CD14-positive monocyte (primary cell): Measurements from ENCODE around the gene MYLK2. TPM values are rescaled to one million over a fixed set of nuclear protein-coding genes. Genes with fewer than 3 reads are reported as not detected.

Experiments
- DNase-seq, 3 donors: peaks; one replicate each; pipeline ENCODE4 v3.0.0-alpha.2; 2011 to 2022
- H2AFZ ChIP-seq: 2 replicates; pipeline ENCODE4 v1.6.0; 2012; ENCODE audit warnings: mild to moderate bottlenecking, low read depth, low read length, inconsistent platforms; ENCODE audit not compliant: insufficient read depth, poor library complexity, severe bottlenecking
- H3K27ac ChIP-seq, 2 donors: 1 replicate in 1 of 2; 2 replicates in 1 of 2; pipeline ENCODE4 v1.5.1; 2012 to 2013; ENCODE audit warnings: low read length in 2 of 2, control low read depth in 1 of 2, inconsistent platforms in 1 of 2, low read depth in 1 of 2, mild to moderate bottlenecking in 1 of 2
- H3K27me3 ChIP-seq, 2 donors: one replicate each; pipeline versions ENCODE4 v1.6.0 to v1.6.1; 2011 to 2013; ENCODE audit warnings: low read length in 2 of 2; ENCODE audit not compliant: control insufficient read depth in 2 of 2, insufficient read depth in 2 of 2
- H3K36me3 ChIP-seq, 2 donors: replicated peaks in 1 of 2; 1 replicate in 1 of 2; 2 replicates in 1 of 2; pipeline versions ENCODE4 v1.5.1 to v1.6.1; 2012 to 2013; ENCODE audit warnings: low read length in 2 of 2, control low read depth in 1 of 2, inconsistent platforms in 1 of 2, mild to moderate bottlenecking in 1 of 2; ENCODE audit not compliant: insufficient read depth in 2 of 2, control insufficient read depth in 1 of 2
- H3K4me1 ChIP-seq, 2 donors: 1 replicate in 1 of 2; 2 replicates in 1 of 2; pipeline versions ENCODE4 v1.5.1 to v1.6.1; 2012 to 2013; ENCODE audit warnings: low read length in 2 of 2, control low read depth in 1 of 2, inconsistent platforms in 1 of 2, mild to moderate bottlenecking in 1 of 2, moderate library complexity in 1 of 2; ENCODE audit not compliant: insufficient read depth in 2 of 2, control insufficient read depth in 1 of 2
- H3K4me2 ChIP-seq: replicated peaks from 2 replicates; pipeline ENCODE3; 2012; ENCODE audit warnings: low read length, moderate library complexity, mild to moderate bottlenecking; ENCODE audit not compliant: poor library complexity, severe bottlenecking; ENCODE audit errors: extremely low read depth
- H3K4me3 ChIP-seq, 3 experiments: fragments of 200-600 bp in 1 of 3; sonication (generic) in 1 of 3; replicated peaks in 1 of 3; 1 replicate in 2 of 3; 2 replicates in 1 of 3; pipeline ENCODE4 v1.5.1; 2011 to 2013; ENCODE audit warnings: low read length in 3 of 3, mild to moderate bottlenecking in 3 of 3, control low read depth in 2 of 3, low read depth in 2 of 3, inconsistent platforms in 1 of 3, moderate library complexity in 1 of 3
- H3K79me2 ChIP-seq: 2 replicates; pipeline ENCODE4 v1.6.0; 2012; ENCODE audit warnings: mild to moderate bottlenecking, control low read depth, inconsistent platforms, low read length, moderate library complexity; ENCODE audit not compliant: insufficient read depth
- H3K9ac ChIP-seq: 2 replicates; pipeline ENCODE4 v1.6.0; 2017; ENCODE audit warnings: low read length, mild to moderate bottlenecking; ENCODE audit not compliant: insufficient read depth, poor library complexity, severe bottlenecking
- H3K9me3 ChIP-seq, 2 donors: replicated peaks in 1 of 2; 1 replicate in 1 of 2; 2 replicates in 1 of 2; pipeline versions ENCODE4 v1.5.1 to v1.6.1; 2012 to 2013; ENCODE audit warnings: low read length in 2 of 2, control low read depth in 1 of 2; ENCODE audit not compliant: control insufficient read depth in 1 of 2, insufficient read depth in 1 of 2
- H4K20me1 ChIP-seq: 2 replicates; pipeline ENCODE4 v1.6.0; 2012; ENCODE audit warnings: mild to moderate bottlenecking, low read length, control low read depth, moderate library complexity; ENCODE audit not compliant: insufficient read depth
- H3K27ac Mint-ChIP-seq, 7 donors: one replicate each; pipeline ENCODE4 v1.8.0; 2020; ENCODE audit warnings: mild to moderate bottlenecking in 7 of 7, mixed read lengths in 7 of 7, moderate library complexity in 6 of 7, inconsistent platforms in 2 of 7
- H3K27me3 Mint-ChIP-seq, 3 donors: one replicate each; pipeline ENCODE4 v1.8.0; 2021 to 2022; ENCODE audit warnings: low read depth in 3 of 3, mild to moderate bottlenecking in 3 of 3, mixed read lengths in 3 of 3, moderate library complexity in 3 of 3, inconsistent platforms in 1 of 3
- H3K36me3 Mint-ChIP-seq, 2 donors: one replicate each; pipeline ENCODE4 v1.8.0; 2020; ENCODE audit warnings: mixed read lengths in 2 of 2, inconsistent platforms in 1 of 2, mild to moderate bottlenecking in 1 of 2
- H3K4me1 Mint-ChIP-seq: one replicate; pipeline ENCODE4 v1.8.0; 2020; ENCODE audit warnings: mild to moderate bottlenecking, mixed read lengths
- H3K4me3 Mint-ChIP-seq, 2 donors: one replicate each; pipeline ENCODE4 v1.8.0; 2020; ENCODE audit warnings: mild to moderate bottlenecking in 2 of 2, mixed read lengths in 2 of 2, moderate library complexity in 1 of 2
- H3K9me3 Mint-ChIP-seq, 7 donors: one replicate each; pipeline ENCODE4 v1.8.0; 2020 to 2022; ENCODE audit warnings: mixed read lengths in 7 of 7, mild to moderate bottlenecking in 6 of 7, moderate library complexity in 6 of 7, inconsistent platforms in 2 of 7
- CTCF ChIP-seq: fragments of 200-600 bp; IDR thresholded peaks from one replicate; pipeline ENCODE4 v1.8.0; 2022; ENCODE audit warnings: antibody characterized with exemption, mild to moderate bottlenecking
- WGBS: methylation state at CpG from one replicate; pipeline ENCODE4 v1.1.5; 2013; ENCODE audit warnings: missing lambda C conversion rate; ENCODE audit not compliant: insufficient coverage; 5-methylcytosine and 5-hydroxymethylcytosine counted together
- intact Hi-C, 2 donors: fragments of 100-400 bp; cut with micrococcal nuclease; formaldehyde crosslinking; loops; one replicate each; pipeline versions ENCODE4 v1.15.0 to v1.15.1; 2023
- polyA plus RNA-seq, 3 donors: library from polyadenylated mRNA; depleted of rRNA in 1 of 3; unstranded in 2 of 3; stranded (reverse) in 1 of 3; fragments of 300-500 nt in 2 of 3; fragments of >200 nt in 1 of 3; fragmentation: Illumina TruSeq in 2 of 3; gene quantifications; 1 replicate in 2 of 3; 2 replicates in 1 of 3; pipeline ENCODE4 v1.2.3, GENCODE V29; 2012 to 2021

Gene MYLK2
- polyA plus RNA-seq, 3 donors, result not detected

- peaks cover 0 to 3% of the 10 kb centered on the region in 2 donors for H3K36me3 Mint-ChIP-seq
- Histone ChIP-seq H3K9ac (peak overlapping the region; percentile 52), H3K9me3 (peaks cover 0 to 7% of the 10 kb centered on the region in 2 donors), H3K4me1 (peaks cover 11 to 22% of the 10 kb centered on the region in 2 donors), H3K4me3 (peak overlapping the region in 2 of 3 experiments; percentile 7 to 67), H3K36me3 (no peaks in the 10 kb centered on the region), H3K27ac (no peak overlapping the region), H3K27me3 (peaks cover 24 to 33% of the 10 kb centered on the region in 2 donors), H4K20me1 (no peaks in the 10 kb centered on the region), H3K4me2 (peak overlapping the region; percentile 72), H3K79me2 (no peaks in the 10 kb centered on the region), H2AFZ (peak overlapping the region; percentile 62)
- WGBS, result 1% methylated on average over 20 of the region's 20 CpGs
- no peak for DNase-seq
- peak overlapping the region; percentile 45 to 70 for H3K4me3 Mint-ChIP-seq
- TF ChIP-seq CTCF, result no peak
- no peak overlapping the region for H3K27ac Mint-ChIP-seq
- H3K9me3 Mint-ChIP-seq, result peaks cover 0 to 9% (median 0%) of the 10 kb centered on the region in 7 donors
- H3K27me3 Mint-ChIP-seq, result peaks cover 35 to 39% (median 35%) of the 10 kb centered on the region in 3 donors
- peaks cover 16% of the 10 kb centered on the region for H3K4me1 Mint-ChIP-seq
- intact Hi-C loops, result no loop called here
These were observed 41.9 kb downstream of the MYLK2 start for GRCh38 chr20:31861135-31861384.

GRCh38 chr20:31861385-31862156, 42.4 kb downstream of the MYLK2 start:
- no peaks in the 10 kb centered on the region for H3K36me3 ChIP-seq
- intact Hi-C loops, result no loop called here
- H3K79me2 ChIP-seq, result no peaks in the 10 kb centered on the region
- peak overlapping the region; percentile 72 for H3K4me2 ChIP-seq
- H3K9ac ChIP-seq, result peak overlapping the region; percentile 52
- H3K4me1 Mint-ChIP-seq, result peaks cover 16% of the 10 kb centered on the region
- H3K27ac Mint-ChIP-seq, result peak overlapping the region in 2 of 7 donors; percentile 34 to 70
- H3K27me3 ChIP-seq, result peaks cover 24 to 33% of the 10 kb centered on the region in 2 donors
- peak overlapping the region in 2 of 3 experiments; percentile 7 to 67 for H3K4me3 ChIP-seq
- peaks cover 35 to 39% (median 35%) of the 10 kb centered on the region in 3 donors for H3K27me3 Mint-ChIP-seq
- TF ChIP-seq CTCF, result no peak
- H4K20me1 ChIP-seq, result no peaks in the 10 kb centered on the region
- peak overlapping the region; percentile 62 for H2AFZ ChIP-seq
- DNase-seq, result peak in 2 of 3 donors; percentile 22 to 29
- peaks cover 10 to 19% of the 10 kb centered on the region in 2 donors for H3K4me1 ChIP-seq
- 12% methylated on average over 49 of the region's 60 CpGs for WGBS
- H3K9me3 ChIP-seq, result peaks cover 0 to 7% of the 10 kb centered on the region in 2 donors
- no peak overlapping the region for H3K27ac ChIP-seq
- peaks cover 0 to 3% of the 10 kb centered on the region in 2 donors for H3K36me3 Mint-ChIP-seq
- peak overlapping the region; percentile 60 to 83 for H3K4me3 Mint-ChIP-seq
- H3K9me3 Mint-ChIP-seq, result peaks cover 0 to 9% (median 0%) of the 10 kb centered on the region in 7 donors
